Liver (tissue), 9 donors: ENCODE data around the gene ATP2B2. TPM values are rescaled to one million over a fixed set of nuclear protein-coding genes. Genes with fewer than 3 reads are reported as not detected.

Experiments used
- DNase-seq: peaks from one replicate; pipeline ENCODE4 v3.0.0-alpha.2; 2017; ENCODE audit warnings: low spot score
- H3K27ac ChIP-seq, 2 donors: one replicate each; pipeline ENCODE4 v1.7.0; 2013; ENCODE audit warnings: inconsistent platforms in 2 of 2, low read length in 2 of 2, control low read depth in 1 of 2, low read depth in 1 of 2, mild to moderate bottlenecking in 1 of 2
- H3K27me3 ChIP-seq, 4 donors: one replicate each; pipeline versions ENCODE4 v1.6.1 to v1.7.0; 2013; ENCODE audit warnings: low read length in 3 of 4, inconsistent platforms in 1 of 4, mild to moderate bottlenecking in 1 of 4, moderate library complexity in 1 of 4; ENCODE audit not compliant: control insufficient read depth in 4 of 4, insufficient read depth in 4 of 4
- H3K36me3 ChIP-seq, 4 donors: one replicate each; pipeline versions ENCODE4 v1.6.1 to v1.7.0; 2013; ENCODE audit warnings: low read length in 3 of 4, mild to moderate bottlenecking in 3 of 4, low read depth in 1 of 4, moderate library complexity in 1 of 4; ENCODE audit not compliant: control insufficient read depth in 4 of 4, insufficient read depth in 3 of 4
- H3K4me1 ChIP-seq, 4 donors: one replicate each; pipeline versions ENCODE4 v1.6.1 to v1.7.0; 2013; ENCODE audit warnings: low read length in 3 of 4, mild to moderate bottlenecking in 3 of 4, moderate library complexity in 1 of 4; ENCODE audit not compliant: control insufficient read depth in 4 of 4, insufficient read depth in 4 of 4
- H3K4me3 ChIP-seq, 3 donors: one replicate each; pipeline versions ENCODE4 v1.6.1 to v1.7.0; 2013; ENCODE audit warnings: low read length in 3 of 3, control low read depth in 1 of 3, low read depth in 1 of 3, mild to moderate bottlenecking in 1 of 3
- H3K9ac ChIP-seq, 2 donors: one replicate each; pipeline ENCODE4 v1.7.0; 2013; ENCODE audit warnings: low read length in 2 of 2, mild to moderate bottlenecking in 2 of 2, moderate library complexity in 2 of 2, control low read depth in 1 of 2, low read depth in 1 of 2
- H3K9me3 ChIP-seq, 4 donors: one replicate each; pipeline versions ENCODE4 v1.6.1 to v1.7.0; 2013; ENCODE audit warnings: low read length in 3 of 4; ENCODE audit not compliant: control insufficient read depth in 4 of 4
- CTCF ChIP-seq: fragments of 150-350 bp; IDR thresholded peaks from 2 replicates; pipeline ENCODE4 v1.5.1; 2017; ENCODE audit warnings: improper control_type of control experiment, low read depth, low read length; ENCODE audit not compliant: missing input control
- EGR1 ChIP-seq, 2 donors: IDR thresholded peaks; 2 replicates each; pipeline ENCODE4 v1.6.1; 2016 to 2018; ENCODE audit warnings: antibody characterized with exemption in 2 of 2, low read depth in 2 of 2
- HNF4A ChIP-seq, 2 donors: conservative IDR thresholded peaks; 2 replicates each; pipeline ENCODE4 v1.6.1; 2016; ENCODE audit warnings: antibody characterized with exemption in 2 of 2, mild to moderate bottlenecking in 2 of 2
- JUND ChIP-seq, 2 donors: IDR thresholded peaks; 2 replicates each; pipeline ENCODE4 v1.6.1; 2016; ENCODE audit warnings: antibody characterized with exemption in 2 of 2
- NR2F2 ChIP-seq: IDR thresholded peaks from 2 replicates; pipeline ENCODE4 v1.6.1; 2016; ENCODE audit warnings: antibody characterized with exemption
- RAD21 ChIP-seq, 2 donors: IDR thresholded peaks; 2 replicates each; pipeline ENCODE4 v1.6.1; 2016; ENCODE audit warnings: antibody characterized with exemption in 2 of 2, mild to moderate bottlenecking in 2 of 2
- REST ChIP-seq: IDR thresholded peaks from 2 replicates; pipeline ENCODE4 v1.6.1; 2016; ENCODE audit warnings: antibody characterized with exemption, mild to moderate bottlenecking
- RXRA ChIP-seq, 2 donors: IDR thresholded peaks; 2 replicates each; pipeline ENCODE4 v1.6.1; 2017 to 2018; ENCODE audit warnings: antibody characterized with exemption in 2 of 2, mild to moderate bottlenecking in 1 of 2
- SP1 ChIP-seq: IDR thresholded peaks from 2 replicates; pipeline ENCODE4 v1.6.1; 2018; ENCODE audit warnings: antibody characterized with exemption, mild to moderate bottlenecking
- TAF1 ChIP-seq: conservative IDR thresholded peaks from 2 replicates; pipeline ENCODE4 v1.6.1; 2016; ENCODE audit warnings: antibody characterized with exemption, mild to moderate bottlenecking
- YY1 ChIP-seq: IDR thresholded peaks from 2 replicates; pipeline ENCODE4 v1.6.1; 2016; ENCODE audit warnings: antibody characterized with exemption, mild to moderate bottlenecking
- WGBS: extraction: QIAGEN DNeasy Blood & Tissue Kit; methylation state at CpG from one replicate; pipeline ENCODE4 v1.1.7; 2013; 5-methylcytosine and 5-hydroxymethylcytosine counted together
- polyA plus RNA-seq, 2 donors: library from polyadenylated mRNA; stranded (reverse) in 1 of 2; unstranded in 1 of 2; fragments of 200-250 nt in 1 of 2; fragments of >200 nt in 1 of 2; fragmentation: Nextera tagmentation in 1 of 2; extraction: Ambion mirVana in 1 of 2; gene quantifications; one replicate each; pipeline versions ENCODE4 v1.2.1 to v1.2.3, GENCODE V29; 2013 to 2015
- total RNA-seq, 2 donors: library from RNA; depleted of rRNA; stranded (reverse); fragments of >200 nt; gene quantifications; one replicate each; pipeline ENCODE4 v1.2.3, GENCODE V29; 2014
- TF ChIP-seq, protein P1 (sequence below): IDR thresholded peaks from 2 replicates; pipeline ENCODE4 v1.6.1; 2016; ENCODE audit warnings: antibody characterized with exemption
- TF ChIP-seq, protein P2 (sequence below): IDR thresholded peaks from 2 replicates; pipeline ENCODE4 v1.6.1; 2016; ENCODE audit warnings: antibody characterized with exemption
- donor health status: healthy.
- donor health status: healthy.
- donor health status: healthy.
- donor health status: healthy.
- donor health status: healthy.

Gene ATP2B2
- total and polyA plus RNA-seq, 4 donors: 10.4 to 27.8 (median 20.7) TPM

DNA sequence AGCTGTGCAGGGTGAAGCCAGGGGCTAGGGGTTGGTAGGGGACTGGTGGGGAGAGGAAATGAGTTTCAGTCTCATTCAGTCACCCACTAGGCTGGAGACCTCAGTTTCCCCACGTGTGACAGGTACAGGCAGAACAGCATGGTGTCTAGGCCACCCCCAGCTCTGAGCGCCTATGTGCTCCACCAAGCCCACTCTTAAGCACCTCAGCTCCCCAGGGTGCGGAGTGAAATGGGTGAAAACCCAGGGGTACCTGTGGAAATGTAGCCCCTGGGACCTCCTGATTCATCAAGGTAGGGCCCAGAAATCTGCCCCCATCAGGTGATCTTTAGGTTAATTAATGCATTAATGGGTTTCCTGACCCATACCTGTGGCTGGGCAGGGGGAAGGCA lies 3.7 kb downstream of the ATP2B2 start:
- Histone ChIP-seq H3K9ac (no peak overlapping the region), H3K36me3 (no peaks in the 10 kb centered on the region), H3K9me3 (no peaks in the 10 kb centered on the region), H3K4me3 (no peak overlapping the region), H3K27me3 (no peaks in the 10 kb centered on the region), H3K4me1 (peaks cover 2 to 53% (median 37%) of the 10 kb centered on the region in 4 donors), H3K27ac (no peak overlapping the region)
- DNase-seq: no peak
- TF ChIP-seq REST: no peak
- TF ChIP-seq HNF4A (conservative IDR thresholded peaks at IDR 0.05): no peak
- no peak for TF ChIP-seq RAD21 (IDR thresholded peaks at IDR 0.05)
- TF ChIP-seq, protein P1, sequence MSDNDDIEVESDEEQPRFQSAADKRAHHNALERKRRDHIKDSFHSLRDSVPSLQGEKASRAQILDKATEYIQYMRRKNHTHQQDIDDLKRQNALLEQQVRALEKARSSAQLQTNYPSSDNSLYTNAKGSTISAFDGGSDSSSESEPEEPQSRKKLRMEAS: no peak
- TF ChIP-seq YY1: no peak
- TF ChIP-seq, protein P2, sequence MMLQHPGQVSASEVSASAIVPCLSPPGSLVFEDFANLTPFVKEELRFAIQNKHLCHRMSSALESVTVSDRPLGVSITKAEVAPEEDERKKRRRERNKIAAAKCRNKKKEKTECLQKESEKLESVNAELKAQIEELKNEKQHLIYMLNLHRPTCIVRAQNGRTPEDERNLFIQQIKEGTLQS: no peak
- no peak for TF ChIP-seq CTCF
- TF ChIP-seq SP1: no peak
- TF ChIP-seq JUND (IDR thresholded peaks at IDR 0.05): no peak
- no peak for TF ChIP-seq EGR1 (IDR thresholded peaks at IDR 0.05; ENCODE audit: low read depth in 2 of 2)
- no peak for TF ChIP-seq TAF1
- TF ChIP-seq RXRA (IDR thresholded peaks at IDR 0.05): no peak
- 74% methylated on average over 3 of the region's 3 CpGs for WGBS

DNA sequence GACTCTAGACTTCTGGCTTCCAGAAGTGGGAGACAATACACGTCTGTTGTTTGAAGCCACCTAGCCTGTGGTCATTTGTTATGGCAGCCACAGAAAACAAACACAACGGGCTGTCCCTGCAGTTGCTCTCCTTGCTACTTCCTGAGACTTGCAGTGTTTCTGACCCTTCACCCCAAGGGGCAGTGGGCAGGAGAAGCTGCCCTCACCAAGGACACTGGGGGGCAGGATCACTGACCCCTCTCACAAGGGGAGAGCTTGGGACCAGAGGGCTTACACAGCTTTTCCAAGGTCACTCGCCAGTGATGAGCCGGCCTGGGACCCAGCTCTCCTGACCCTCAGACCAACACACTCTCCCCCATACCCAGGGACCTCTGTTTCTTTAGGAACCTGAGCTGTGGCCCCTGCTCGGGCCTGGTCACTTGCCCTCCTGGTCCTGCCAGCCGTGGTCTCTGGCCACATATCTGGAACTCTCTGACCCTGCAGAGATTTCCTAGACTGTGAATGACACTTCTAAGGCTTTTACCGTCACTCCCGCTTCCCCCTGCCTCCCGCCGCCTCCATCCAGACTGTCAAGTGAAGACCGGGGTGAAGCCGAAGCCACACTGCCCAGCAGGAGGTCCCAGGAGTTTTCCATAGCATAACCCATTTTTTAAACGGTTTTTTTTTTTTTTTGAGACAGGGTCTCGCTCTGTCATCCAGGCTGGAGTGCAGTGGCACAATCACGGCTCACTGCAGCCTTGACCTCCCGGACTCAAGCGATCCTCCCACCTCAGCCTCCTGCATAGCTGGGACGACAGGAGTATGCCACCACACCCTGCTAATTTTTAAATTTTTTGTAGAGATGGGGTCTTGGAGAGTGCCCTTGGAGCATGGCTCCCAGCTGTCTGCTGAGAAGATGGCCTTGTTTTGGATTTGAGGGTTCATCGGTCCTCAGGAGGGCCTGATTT lies 4.4 kb downstream of the ATP2B2 start:
- DNase-seq: no peak
- H3K27me3 ChIP-seq: no peaks in the 10 kb centered on the region
- no peak overlapping the region for H3K4me3 ChIP-seq

More for the DNA sequence above, 4.4 kb downstream of the ATP2B2 start:
- Histone ChIP-seq H3K4me1 (peaks cover 2 to 53% (median 39%) of the 10 kb centered on the region in 4 donors), H3K9me3 (no peaks in the 10 kb centered on the region), H3K36me3 (no peaks in the 10 kb centered on the region), H3K9ac (no peak overlapping the region), H3K27ac (peak overlapping the region in 1 of 2 donors; percentile 27)
- WGBS: 78% methylated on average over 19 of the region's 19 CpGs
- no peak for TF ChIP-seq YY1
- TF ChIP-seq, protein P1: no peak
- no peak for TF ChIP-seq NR2F2
